ENCODE results near the gene GFRA4.

GRCh38 chr20:3622406-3622805 lies 40.8 kb downstream of the GFRA4 start:
- no peak for TF ChIP-seq GATA2 (IDR thresholded peaks at IDR 0.05; ENCODE audit: low read depth, low read length)
- TF ChIP-seq GATA3 (IDR thresholded peaks at IDR 0.05; ENCODE audit: low read depth, low read length), result no peak

Measured in SH-SY5Y (cell line).